Neuron (in vitro differentiated cells): ENCODE measurements around the gene CTRL.

Experiments used
- H2AFZ ChIP-seq: one replicate; pipeline ENCODE4 v1.6.1; 2013; ENCODE audit warnings: low read depth, mild to moderate bottlenecking, inconsistent platforms, low read length, moderate library complexity
- H3K27me3 ChIP-seq: one replicate; pipeline ENCODE4 v1.6.1; 2013; ENCODE audit warnings: low read length; ENCODE audit not compliant: insufficient read depth
- H3K36me3 ChIP-seq: one replicate; pipeline ENCODE4 v1.6.1; 2013; ENCODE audit warnings: low read length; ENCODE audit not compliant: insufficient read depth
- H3K4me1 ChIP-seq: one replicate; pipeline ENCODE4 v1.6.1; 2013; ENCODE audit warnings: low read length; ENCODE audit not compliant: insufficient read depth
- H3K4me3 ChIP-seq: 2 replicates; pipeline ENCODE4 v1.5.1; 2013; ENCODE audit warnings: mild to moderate bottlenecking, low read length, moderate library complexity
- H3K9me3 ChIP-seq: one replicate; pipeline ENCODE4 v1.6.1; 2013; ENCODE audit warnings: low read length

CTRL gene

DNA sequence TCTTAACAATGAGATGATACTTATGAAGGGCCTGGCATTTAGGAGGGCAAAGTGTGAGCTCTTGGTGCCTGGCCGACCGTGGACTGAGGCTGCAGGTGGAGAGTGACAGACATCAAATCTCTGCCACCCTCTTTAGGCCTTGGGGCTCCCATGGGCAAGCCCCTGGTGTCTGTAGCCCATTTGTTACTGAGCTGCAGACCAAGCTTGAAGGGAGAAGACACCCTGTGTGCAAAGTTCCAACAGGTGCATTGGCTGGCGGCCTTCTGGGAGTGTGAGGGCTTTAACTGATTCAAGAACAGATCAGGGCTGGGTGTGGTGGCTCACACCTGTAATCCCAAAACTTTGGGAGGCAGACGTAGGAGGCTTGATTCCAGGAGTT, 789 bp upstream of the CTRL start:
- peaks cover 18% of the 10 kb centered on the region for H3K4me1 ChIP-seq
- H2AFZ ChIP-seq = no peak overlapping the region
- H3K36me3 ChIP-seq = peaks cover 34% of the 10 kb centered on the region
- no peak overlapping the region for H3K4me3 ChIP-seq
- no peaks in the 10 kb centered on the region for H3K27me3 ChIP-seq
- no peaks in the 10 kb centered on the region for H3K9me3 ChIP-seq

DNA sequence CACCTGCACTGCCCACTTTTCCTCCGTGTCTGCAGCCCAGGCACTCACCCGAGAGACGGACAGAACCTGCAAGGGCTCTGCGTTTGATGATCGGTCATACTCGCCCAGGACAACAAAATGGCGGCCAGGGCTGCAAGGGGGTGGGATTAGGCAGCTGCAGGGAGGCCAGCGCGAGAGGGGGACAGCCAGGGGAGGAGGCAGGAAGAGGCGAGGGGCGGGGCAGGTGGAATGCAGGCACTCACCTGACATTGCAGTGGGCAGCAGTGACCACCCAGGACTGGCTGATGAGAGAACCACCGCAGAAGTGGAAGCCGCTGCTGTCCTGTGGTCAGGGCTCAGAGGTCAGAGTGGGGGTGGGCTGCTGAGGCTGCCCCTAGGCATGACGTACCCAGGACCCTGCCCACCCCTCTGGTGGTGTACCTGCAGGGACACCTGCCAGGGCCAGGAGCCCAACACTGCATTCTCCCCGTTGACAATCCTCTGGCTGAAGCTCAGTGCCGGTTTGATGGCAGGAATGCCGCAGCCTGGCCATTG, 917 bp downstream of the CTRL start:
- Histone ChIP-seq H3K4me3 (no peak overlapping the region), H3K4me1 (peaks cover 11% of the 10 kb centered on the region), H3K9me3 (no peaks in the 10 kb centered on the region), H2AFZ (no peak overlapping the region), H3K27me3 (no peaks in the 10 kb centered on the region), H3K36me3 (peaks cover 38% of the 10 kb centered on the region)

DNA sequence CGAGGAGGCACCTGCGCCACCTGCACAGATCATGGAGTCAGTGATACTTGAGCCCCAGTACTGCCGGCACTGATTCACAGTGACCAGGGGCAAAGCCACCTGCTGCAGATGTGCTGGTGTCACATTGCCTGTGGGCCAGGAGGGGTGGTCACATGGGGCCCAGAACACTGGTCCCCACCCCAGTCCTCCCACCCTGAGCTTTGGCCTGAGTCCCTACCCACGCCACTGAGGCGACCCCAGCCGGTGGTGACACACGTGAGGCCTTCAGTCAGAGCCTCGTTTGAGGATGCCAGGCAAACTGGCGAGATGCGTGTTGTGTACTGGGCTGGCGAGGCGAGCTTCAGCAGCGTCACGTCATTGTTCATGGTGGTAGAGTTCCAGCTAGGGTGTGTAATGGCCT, 1.5 kb downstream of the CTRL start:
- Histone ChIP-seq H3K27me3 (no peaks in the 10 kb centered on the region), H3K36me3 (peaks cover 38% of the 10 kb centered on the region)

DNA sequence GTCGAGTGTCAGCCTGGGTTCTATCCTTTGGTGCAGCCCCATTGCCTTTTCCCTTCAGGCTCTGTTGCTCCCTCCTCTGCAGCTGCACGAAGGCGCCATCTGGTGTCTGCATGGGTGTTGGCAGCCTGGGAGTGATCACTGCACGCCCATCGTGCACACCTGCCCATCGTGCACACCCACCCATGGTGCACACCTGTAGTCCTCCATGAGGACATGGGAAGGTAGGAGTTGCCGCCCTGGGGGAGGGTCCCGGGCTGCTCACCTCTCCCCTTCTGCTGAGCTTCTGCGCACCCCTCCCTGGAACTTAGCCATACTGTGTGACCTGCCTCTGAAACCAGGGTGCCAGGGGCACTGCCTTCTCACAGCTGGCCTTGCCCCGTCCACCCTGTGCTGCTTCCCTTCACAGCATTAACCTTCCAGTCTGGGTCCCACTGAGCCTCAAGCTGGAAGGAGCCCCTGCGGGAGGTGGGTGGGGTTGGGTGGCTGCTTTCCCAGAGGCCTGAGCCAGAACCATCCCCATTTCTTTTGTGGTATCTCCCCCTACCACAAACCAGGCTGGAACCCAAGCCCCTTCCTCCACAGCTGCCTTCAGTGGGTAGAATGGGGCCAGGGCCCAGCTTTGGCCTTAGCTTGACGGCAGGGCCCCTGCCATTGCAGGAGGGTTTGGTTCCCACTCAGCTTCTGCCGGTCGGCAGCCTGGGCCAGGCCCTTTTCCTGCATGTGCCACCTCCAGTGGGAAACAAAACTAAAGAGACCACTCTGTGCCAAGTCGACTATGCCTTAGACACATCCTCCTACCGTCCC, 2.9 kb downstream of the CTRL start:
- H3K36me3 ChIP-seq = peaks cover 39% of the 10 kb centered on the region
- no peak overlapping the region for H3K4me3 ChIP-seq
- H3K9me3 ChIP-seq = no peaks in the 10 kb centered on the region
- no peaks in the 10 kb centered on the region for H3K4me1 ChIP-seq
- no peak overlapping the region for H2AFZ ChIP-seq
- H3K27me3 ChIP-seq = no peaks in the 10 kb centered on the region

More for the DNA sequence above, 1.5 kb downstream of the CTRL start:
- Histone ChIP-seq H2AFZ (no peak overlapping the region), H3K9me3 (no peaks in the 10 kb centered on the region), H3K4me3 (no peak overlapping the region), H3K4me1 (peaks cover 11% of the 10 kb centered on the region)

DNA sequence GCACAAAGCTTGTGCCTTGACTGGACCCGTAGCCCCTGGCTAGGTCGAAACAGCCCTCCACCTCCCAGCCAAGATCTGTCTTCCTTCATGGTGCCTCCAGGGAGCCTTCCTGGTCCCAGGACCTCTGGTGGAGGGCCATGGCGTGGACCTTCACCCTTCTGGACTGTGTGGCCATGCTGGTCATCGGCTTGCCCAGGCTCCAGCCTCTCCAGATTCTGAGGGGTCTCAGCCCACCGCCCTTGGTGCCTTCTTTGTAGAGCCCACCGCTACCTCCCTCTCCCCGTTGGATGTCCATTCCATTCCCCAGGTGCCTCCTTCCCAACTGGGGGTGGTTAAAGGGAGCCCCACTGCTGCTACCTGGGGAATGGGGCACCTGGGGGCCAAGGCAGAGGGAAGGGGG, 3.5 kb downstream of the CTRL start:
- no peak overlapping the region for H3K4me3 ChIP-seq
- no peaks in the 10 kb centered on the region for H3K27me3 ChIP-seq
- no peaks in the 10 kb centered on the region for H3K9me3 ChIP-seq
- H3K4me1 ChIP-seq = no peaks in the 10 kb centered on the region
- no peak overlapping the region for H2AFZ ChIP-seq
- H3K36me3 ChIP-seq = peaks cover 43% of the 10 kb centered on the region

DNA sequence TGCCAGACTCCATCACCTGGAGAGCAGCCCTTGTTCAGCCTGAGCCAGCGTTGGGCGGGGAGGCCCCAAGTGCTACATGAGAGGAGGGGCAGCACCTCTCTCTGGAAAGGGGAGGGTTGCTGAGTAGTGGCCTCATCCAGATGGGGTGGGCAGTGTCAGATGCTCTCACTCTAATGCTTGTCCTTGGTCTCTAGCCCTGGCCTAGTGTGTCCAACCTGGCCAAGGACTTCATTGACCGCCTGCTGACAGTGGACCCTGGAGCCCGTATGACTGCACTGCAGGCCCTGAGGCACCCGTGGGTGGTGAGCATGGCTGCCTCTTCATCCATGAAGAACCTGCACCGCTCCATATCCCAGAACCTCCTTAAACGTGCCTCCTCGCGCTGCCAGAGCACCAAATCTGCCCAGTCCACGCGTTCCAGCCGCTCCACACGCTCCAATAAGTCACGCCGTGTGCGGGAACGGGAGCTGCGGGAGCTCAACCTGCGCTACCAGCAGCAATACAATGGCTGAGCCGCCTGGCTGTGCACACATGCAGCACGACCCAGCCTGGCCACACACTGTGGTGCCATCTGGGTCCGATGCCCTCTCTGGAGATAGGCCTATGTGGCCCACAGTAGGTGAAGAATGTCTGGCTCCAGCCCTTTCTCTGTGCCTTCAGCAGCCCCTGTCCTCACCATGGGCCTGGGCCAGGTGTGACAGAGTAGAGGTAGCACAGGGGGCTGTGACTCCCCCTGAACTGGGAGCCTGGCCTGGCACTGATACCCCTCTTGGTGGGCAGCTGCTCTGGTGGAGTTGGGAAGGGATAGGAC, 4.3 kb downstream of the CTRL start:
- Histone ChIP-seq H3K4me1 (no peaks in the 10 kb centered on the region), H3K9me3 (no peaks in the 10 kb centered on the region), H2AFZ (no peak overlapping the region), H3K4me3 (no peak overlapping the region), H3K36me3 (peaks cover 42% of the 10 kb centered on the region), H3K27me3 (no peaks in the 10 kb centered on the region)

DNA sequence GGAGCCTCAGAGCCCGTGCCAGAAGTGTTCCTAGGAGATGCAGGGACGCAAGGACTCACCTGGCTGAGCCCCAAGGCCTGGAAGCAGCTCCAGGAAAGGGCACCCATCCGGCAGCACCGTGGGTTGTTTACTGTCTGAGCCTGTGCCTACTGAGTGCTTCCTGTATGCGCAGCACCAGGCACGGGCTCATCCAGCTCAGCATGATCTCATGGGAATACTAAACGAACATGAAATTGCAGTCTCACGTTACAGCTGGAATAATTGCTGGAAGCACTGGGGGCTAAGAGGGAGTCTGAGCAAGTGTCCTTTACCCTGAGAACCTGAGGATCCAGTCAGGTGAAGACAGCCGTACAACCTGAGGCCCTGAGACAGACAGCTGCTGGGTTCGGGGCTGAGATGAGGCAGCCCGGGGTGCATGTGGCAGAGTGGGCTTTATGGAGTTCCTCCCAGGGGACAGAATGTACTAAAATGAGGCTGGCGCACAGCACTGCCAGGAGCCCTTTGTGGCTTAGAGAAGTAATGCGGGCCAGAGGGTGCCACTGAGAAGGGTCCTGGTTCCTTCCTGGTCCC, 5.4 kb downstream of the CTRL start:
- Histone ChIP-seq H3K9me3 (no peaks in the 10 kb centered on the region), H3K4me1 (no peaks in the 10 kb centered on the region), H2AFZ (no peak overlapping the region), H3K4me3 (no peak overlapping the region), H3K36me3 (peaks cover 38% of the 10 kb centered on the region), H3K27me3 (no peaks in the 10 kb centered on the region)

DNA sequence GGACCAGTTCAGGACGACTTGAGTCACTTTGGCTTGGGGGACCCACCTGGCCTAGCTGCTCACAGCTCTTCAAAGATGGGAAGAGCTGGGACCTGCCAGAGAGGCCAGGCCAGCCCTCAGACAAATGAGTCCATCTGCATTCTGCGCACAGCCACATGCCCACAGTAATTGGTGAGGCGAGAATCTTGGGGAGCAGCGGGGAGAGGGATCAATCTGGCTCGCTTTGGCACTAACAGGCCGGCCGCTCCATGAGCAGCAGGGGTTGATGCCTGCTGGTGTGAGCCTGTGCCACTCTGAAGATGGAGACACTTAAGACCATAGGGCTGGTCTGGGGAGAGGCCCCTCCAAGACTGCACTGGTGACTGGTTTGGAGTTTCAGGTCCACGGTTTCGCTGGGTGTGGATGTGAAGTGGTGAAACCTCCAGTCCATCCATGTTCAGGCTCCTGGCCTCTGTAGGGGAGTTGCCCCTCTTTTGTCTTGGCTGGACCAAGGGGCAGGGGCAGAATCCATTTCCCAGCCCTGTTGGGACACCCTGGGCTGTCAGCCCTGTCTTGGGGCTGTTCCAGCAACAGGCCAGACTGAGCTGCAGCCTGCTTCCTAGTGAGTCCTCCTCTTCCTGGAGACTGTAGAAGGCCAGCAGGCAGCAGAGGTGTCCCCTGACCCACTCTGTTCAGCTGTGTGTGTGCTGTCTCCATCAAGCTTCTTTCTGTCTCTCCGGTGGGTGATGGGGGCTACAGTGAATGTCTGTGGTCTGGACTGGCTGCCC, 7.3 kb downstream of the CTRL start:
- Histone ChIP-seq H3K9me3 (no peaks in the 10 kb centered on the region), H3K36me3 (peaks cover 28% of the 10 kb centered on the region), H3K4me3 (no peak overlapping the region), H3K4me1 (no peaks in the 10 kb centered on the region), H3K27me3 (no peaks in the 10 kb centered on the region), H2AFZ (no peak overlapping the region)

DNA sequence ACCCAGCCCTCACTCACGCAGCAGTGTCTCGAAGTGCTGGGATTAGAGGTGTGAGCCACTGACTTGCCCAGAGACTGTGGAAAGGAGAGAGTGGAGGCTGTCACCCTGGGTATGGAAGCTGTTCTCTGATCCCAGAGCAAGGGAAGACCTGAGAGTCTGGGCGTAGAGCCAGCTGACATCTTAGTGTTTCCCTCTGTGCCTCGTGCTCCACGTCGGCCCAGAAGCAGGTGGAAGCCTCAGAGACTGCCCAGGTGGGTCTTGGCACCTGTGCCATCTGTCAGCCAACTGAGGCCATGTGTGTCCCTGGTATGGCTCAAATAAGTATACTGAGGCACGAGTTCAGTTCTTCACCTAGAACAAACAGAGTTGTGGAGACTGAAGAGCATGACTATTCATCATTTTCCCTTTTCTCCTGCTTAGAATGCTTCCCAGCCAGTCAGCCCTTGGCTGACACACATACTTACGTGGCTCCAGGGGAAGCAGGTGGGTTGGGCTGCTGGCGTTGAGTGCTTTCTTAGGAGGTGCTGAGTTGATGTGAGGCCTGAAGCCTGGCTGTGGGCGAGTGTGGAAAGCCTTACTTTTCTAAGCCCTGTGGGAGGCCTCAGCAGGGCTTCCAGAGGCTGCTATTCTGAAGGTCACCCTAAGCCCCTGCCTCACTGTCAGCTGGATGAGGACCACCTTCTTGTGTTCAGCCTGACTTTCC, 8.1 kb downstream of the CTRL start:
- peaks cover 22% of the 10 kb centered on the region for H3K36me3 ChIP-seq
- no peaks in the 10 kb centered on the region for H3K27me3 ChIP-seq
- H3K4me3 ChIP-seq = no peak overlapping the region
- H2AFZ ChIP-seq = no peak overlapping the region
- H3K4me1 ChIP-seq = no peaks in the 10 kb centered on the region
- H3K9me3 ChIP-seq = no peaks in the 10 kb centered on the region

DNA sequence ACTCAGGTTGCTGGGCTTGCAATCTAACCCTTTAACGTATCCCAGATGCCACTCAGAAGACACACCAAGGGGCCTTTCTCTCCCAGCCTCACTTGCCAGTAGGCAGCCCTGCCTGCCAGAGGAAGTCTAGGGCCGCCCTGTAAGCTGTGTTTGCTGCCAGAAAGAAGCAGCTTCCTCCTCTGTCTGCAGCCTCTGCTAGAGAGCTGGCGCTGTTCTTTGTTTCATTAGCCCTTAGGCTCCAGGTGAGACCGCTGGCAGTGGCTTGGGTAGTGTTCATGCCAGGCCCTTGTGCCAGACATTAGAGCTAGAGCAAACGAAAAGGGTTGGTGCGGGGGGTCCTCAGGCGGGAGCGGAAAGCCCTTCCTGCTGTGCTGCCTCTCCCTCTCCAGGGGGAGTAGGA, 8.9 kb downstream of the CTRL start:
- H3K36me3 ChIP-seq = peaks cover 18% of the 10 kb centered on the region
- no peaks in the 10 kb centered on the region for H3K4me1 ChIP-seq
- H2AFZ ChIP-seq = no peak overlapping the region
- H3K9me3 ChIP-seq = no peaks in the 10 kb centered on the region
- no peaks in the 10 kb centered on the region for H3K27me3 ChIP-seq
- no peak overlapping the region for H3K4me3 ChIP-seq

DNA sequence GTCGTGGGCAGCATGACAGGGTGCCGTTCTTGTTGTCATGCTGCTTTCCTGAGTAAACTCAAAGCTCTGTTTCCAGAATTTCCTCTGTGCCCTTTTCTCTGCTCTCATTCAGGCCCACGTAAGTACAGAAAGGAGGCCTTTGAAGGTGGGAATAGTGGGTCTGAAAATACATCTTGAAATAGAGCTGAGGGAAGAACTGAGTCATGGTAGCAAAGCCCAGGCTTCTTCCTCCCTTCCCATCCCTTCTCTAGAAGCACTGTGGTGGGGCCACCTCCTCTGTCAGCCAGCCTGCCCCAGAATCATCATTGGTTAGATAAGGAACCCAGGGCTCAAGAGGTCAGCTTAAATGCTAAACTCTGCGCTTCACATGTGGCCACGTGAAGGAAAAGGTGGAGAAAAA, 9.4 kb downstream of the CTRL start:
- H3K36me3 ChIP-seq = peaks cover 14% of the 10 kb centered on the region
- H3K27me3 ChIP-seq = no peaks in the 10 kb centered on the region
- H2AFZ ChIP-seq = no peak overlapping the region
- no peak overlapping the region for H3K4me3 ChIP-seq
- no peaks in the 10 kb centered on the region for H3K4me1 ChIP-seq
- H3K9me3 ChIP-seq = no peaks in the 10 kb centered on the region

DNA sequence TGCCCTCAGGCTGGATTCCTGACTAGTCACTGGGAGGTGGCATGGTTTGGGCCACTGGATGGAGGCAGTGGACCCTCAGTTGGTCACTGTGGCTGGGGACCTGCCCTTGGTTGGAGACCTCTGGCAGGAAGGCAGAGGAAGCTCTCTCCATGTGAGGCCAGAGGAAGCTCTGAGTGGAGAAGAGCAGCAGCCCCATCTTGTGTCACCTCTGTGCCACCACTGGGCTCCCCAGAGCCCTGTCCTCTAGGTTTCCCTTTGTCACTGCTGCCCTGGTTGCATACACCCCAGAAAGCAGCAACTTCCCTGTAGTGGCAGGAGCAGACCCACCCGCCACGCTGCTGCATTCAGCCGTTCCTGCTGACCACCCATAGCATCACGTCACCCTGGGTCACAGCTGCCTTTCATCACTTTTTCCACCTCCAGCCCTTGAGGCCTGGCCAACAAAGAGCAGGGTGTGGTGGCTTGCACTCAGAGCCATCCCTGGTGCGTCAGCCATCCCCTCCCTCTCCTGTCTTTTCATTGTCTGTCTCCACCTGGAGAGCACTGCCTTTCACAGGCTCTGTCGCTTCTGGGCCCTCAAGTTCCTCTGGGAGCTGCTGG, 11.9 kb downstream of the CTRL start:
- Histone ChIP-seq H3K36me3 (peaks cover 24% of the 10 kb centered on the region), H2AFZ (no peak overlapping the region), H3K4me1 (no peaks in the 10 kb centered on the region)

More for the DNA sequence above, 11.9 kb downstream of the CTRL start:
- Histone ChIP-seq H3K27me3 (no peaks in the 10 kb centered on the region), H3K9me3 (no peaks in the 10 kb centered on the region), H3K4me3 (no peak overlapping the region)
